Astrocyte (in vitro differentiated cells and primary cell): Measurements from ENCODE around the gene DOK7. TPM values are rescaled to one million over a fixed set of nuclear protein-coding genes. Genes with fewer than 3 reads are reported as not detected.

ENCODE experiments used
- DNase-seq: peaks from one replicate; pipeline ENCODE4 v3.0.0-alpha.2; 2010; ENCODE audit warnings: low read depth
- FAIRE-seq: peaks from 2 replicates; lab custom pipeline; 2011; peaks lifted over from hg19 to GRCh38; lab: Jason Lieb, UNC
- H2AFZ ChIP-seq: 2 replicates; pipeline ENCODE4 v1.6.0; 2012; ENCODE audit warnings: low read depth, low read length, inconsistent platforms
- H3K27ac ChIP-seq: 2 replicates; pipeline ENCODE4 v1.5.1; 2011; ENCODE audit warnings: low read depth, low read length, inconsistent platforms
- H3K27me3 ChIP-seq: 2 replicates; pipeline ENCODE4 v1.6.0; 2011; ENCODE audit warnings: low read length, inconsistent platforms; ENCODE audit not compliant: insufficient read depth
- H3K36me3 ChIP-seq: 2 replicates; pipeline ENCODE4 v1.5.1; 2011; ENCODE audit warnings: low read length, inconsistent platforms; ENCODE audit not compliant: insufficient read depth
- H3K4me1 ChIP-seq: 2 replicates; pipeline ENCODE4 v1.5.1; 2011; ENCODE audit warnings: low read length, inconsistent platforms; ENCODE audit not compliant: insufficient read depth
- H3K4me2 ChIP-seq: 2 replicates; pipeline ENCODE4 v1.6.0; 2012; ENCODE audit warnings: low read length, inconsistent platforms
- H3K4me3 ChIP-seq: 2 replicates; pipeline ENCODE4 v1.5.1; 2011; ENCODE audit warnings: low read depth, mild to moderate bottlenecking, low read length, inconsistent platforms; ENCODE audit not compliant: insufficient read depth
- H3K79me2 ChIP-seq: 2 replicates; pipeline ENCODE4 v1.6.0; 2012; ENCODE audit warnings: mild to moderate bottlenecking, low read length, inconsistent platforms; ENCODE audit not compliant: insufficient read depth
- H3K9ac ChIP-seq: 2 replicates; pipeline ENCODE4 v1.6.0; 2012; ENCODE audit warnings: mild to moderate bottlenecking, low read length, inconsistent platforms
- H3K9me3 ChIP-seq: 2 replicates; pipeline ENCODE4 v1.5.1; 2012; ENCODE audit warnings: low read depth, mild to moderate bottlenecking, low read length, inconsistent platforms; ENCODE audit not compliant: insufficient read depth
- H4K20me1 ChIP-seq: 2 replicates; pipeline ENCODE4 v1.6.0; 2012; ENCODE audit warnings: low read length, inconsistent platforms; ENCODE audit not compliant: insufficient read depth
- H3K27ac Mint-ChIP-seq: one replicate; pipeline ENCODE4 v1.8.0; 2021; ENCODE audit warnings: mild to moderate bottlenecking, mixed read lengths; ENCODE audit not compliant: unreplicated experiment
- H3K27me3 Mint-ChIP-seq: one replicate; pipeline ENCODE4 v1.8.0; 2021; ENCODE audit warnings: low read depth, mixed read lengths; ENCODE audit not compliant: unreplicated experiment
- H3K36me3 Mint-ChIP-seq: one replicate; pipeline ENCODE4 v1.8.0; 2021; ENCODE audit warnings: low read depth, mixed read lengths; ENCODE audit not compliant: unreplicated experiment
- H3K4me1 Mint-ChIP-seq: one replicate; pipeline ENCODE4 v1.8.0; 2021; ENCODE audit warnings: low read depth, mixed read lengths; ENCODE audit not compliant: unreplicated experiment
- H3K4me3 Mint-ChIP-seq: one replicate; pipeline ENCODE4 v1.8.0; 2021; ENCODE audit warnings: mild to moderate bottlenecking, moderate library complexity, mixed read lengths; ENCODE audit not compliant: unreplicated experiment
- H3K9me3 Mint-ChIP-seq: one replicate; pipeline ENCODE4 v1.8.0; 2021; ENCODE audit warnings: mild to moderate bottlenecking, mixed read lengths; ENCODE audit not compliant: unreplicated experiment
- CTCF ChIP-seq: IDR thresholded peaks from 2 replicates; pipeline ENCODE4 v1.5.1; 2011; ENCODE audit warnings: low read depth, mild to moderate bottlenecking, inconsistent platforms, low read length, moderate library complexity; ENCODE audit not compliant: insufficient read depth
- EZH2 ChIP-seq: IDR thresholded peaks from 2 replicates; pipeline ENCODE4 v1.6.1; 2012; ENCODE audit warnings: mild to moderate bottlenecking, low read length, inconsistent platforms; ENCODE audit not compliant: insufficient read depth
- total RNA-seq: library from RNA; stranded (reverse); gene quantifications from 2 replicates; pipeline ENCODE4 v1.2.1, GENCODE V29; 2021

DOK7 gene
- total RNA-seq, 1 donor from 2014 or later: not detected

GRCh38 chr4:3482707-3483106 lies 19.6 kb downstream of the DOK7 start:
- Histone ChIP-seq H3K36me3 (no peaks in the 10 kb centered on the region), H4K20me1 (no peaks in the 10 kb centered on the region), H3K9me3 (no peaks in the 10 kb centered on the region), H3K4me3 (no peak overlapping the region), H3K9ac (no peak overlapping the region), H3K4me1 (peaks cover 10% of the 10 kb centered on the region), H2AFZ (no peak overlapping the region), H3K27ac (no peak overlapping the region), H3K4me2 (no peak overlapping the region), H3K79me2 (no peaks in the 10 kb centered on the region), H3K27me3 (peaks cover 6% of the 10 kb centered on the region)
- no peak overlapping the region for H3K4me3 Mint-ChIP-seq
- peaks cover 26% of the 10 kb centered on the region for H3K27me3 Mint-ChIP-seq
- H3K9me3 Mint-ChIP-seq: no peaks in the 10 kb centered on the region
- no peak for TF ChIP-seq EZH2
- no peaks in the 10 kb centered on the region for H3K4me1 Mint-ChIP-seq
- FAIRE-seq (no peak), DNase-seq (no peak)
- no peaks in the 10 kb centered on the region for H3K36me3 Mint-ChIP-seq
- no peak overlapping the region for H3K27ac Mint-ChIP-seq

- no peak for TF ChIP-seq EZH2
- no peak for TF ChIP-seq CTCF
- Mint-ChIP-seq H3K4me1 (no peaks in the 10 kb centered on the region), H3K27me3 (peaks cover 24% of the 10 kb centered on the region), H3K9me3 (no peaks in the 10 kb centered on the region), H3K4me3 (no peak overlapping the region), H3K36me3 (no peaks in the 10 kb centered on the region), H3K27ac (no peak overlapping the region)
- H3K36me3 ChIP-seq: no peaks in the 10 kb centered on the region
- peak; percentile 31 for DNase-seq
- H3K4me1 ChIP-seq: peaks cover 10% of the 10 kb centered on the region
- no peaks in the 10 kb centered on the region for H4K20me1 ChIP-seq
- H3K4me3 ChIP-seq: no peak overlapping the region
- H3K9me3 ChIP-seq: no peaks in the 10 kb centered on the region
- H3K4me2 ChIP-seq: no peak overlapping the region
- FAIRE-seq: no peak
- no peak overlapping the region for H3K9ac ChIP-seq
- no peak overlapping the region for H3K27ac ChIP-seq
- no peak overlapping the region for H2AFZ ChIP-seq
- H3K79me2 ChIP-seq: no peaks in the 10 kb centered on the region
- peaks cover 6% of the 10 kb centered on the region for H3K27me3 ChIP-seq
Observed at GRCh38 chr4:3483471-3483921, 20.4 kb downstream of the DOK7 start.

GRCh38 chr4:3484057-3484973 lies 21.2 kb downstream of the DOK7 start:
- no peak overlapping the region for H3K9ac ChIP-seq

More at GRCh38 chr4:3484057-3484973, 21.2 kb downstream of the DOK7 start:
- peaks cover 6% of the 10 kb centered on the region for H3K27me3 ChIP-seq
- no peaks in the 10 kb centered on the region for H3K36me3 ChIP-seq
- no peaks in the 10 kb centered on the region for H3K79me2 ChIP-seq
- no peaks in the 10 kb centered on the region for H3K9me3 ChIP-seq
- no peaks in the 10 kb centered on the region for H4K20me1 ChIP-seq
- no peaks in the 10 kb centered on the region for H3K4me1 Mint-ChIP-seq
- DNase-seq (no peak), FAIRE-seq (no peak)
- no peak overlapping the region for H3K27ac ChIP-seq
- peaks cover 28% of the 10 kb centered on the region for H3K27me3 Mint-ChIP-seq
- H3K36me3 Mint-ChIP-seq: no peaks in the 10 kb centered on the region
- H3K9me3 Mint-ChIP-seq: no peaks in the 10 kb centered on the region
- TF ChIP-seq EZH2: no peak
- no peak for TF ChIP-seq CTCF
- no peak overlapping the region for H3K4me3 Mint-ChIP-seq
- no peak overlapping the region for H3K4me3 ChIP-seq
- no peak overlapping the region for H3K27ac Mint-ChIP-seq
- no peak overlapping the region for H2AFZ ChIP-seq
- peak overlapping the region; percentile 19 for H3K4me2 ChIP-seq
- H3K4me1 ChIP-seq: peaks cover 10% of the 10 kb centered on the region
